Osteocyte (in vitro differentiated cells): ENCODE data around the gene SENP5. TPM values are rescaled to one million over a fixed set of nuclear protein-coding genes. Genes with fewer than 3 reads are reported as not detected.
A peak's percentile ranks its signal among the peaks of the same experiment; 100 is the strongest.
"Not testable (repeated sequence)": the region's sequence is repeated elsewhere in the genome, so short reads cannot be mapped to it uniquely, and the experiment has no call there.

Source experiments
- DNase-seq: peaks from one replicate; pipeline ENCODE4 v3.0.0; 2021; ENCODE audit warnings: mixed read lengths; ENCODE audit not compliant: unreplicated experiment; ENCODE audit errors: extremely low spot score
- H3K27ac Mint-ChIP-seq: one replicate; pipeline ENCODE4 v1.8.0; 2021; ENCODE audit warnings: mild to moderate bottlenecking, mixed read lengths; ENCODE audit not compliant: unreplicated experiment
- H3K27me3 Mint-ChIP-seq: one replicate; pipeline ENCODE4 v1.8.0; 2021; ENCODE audit warnings: mixed read lengths; ENCODE audit not compliant: unreplicated experiment
- H3K36me3 Mint-ChIP-seq: one replicate; pipeline ENCODE4 v1.8.0; 2021; ENCODE audit warnings: mixed read lengths; ENCODE audit not compliant: unreplicated experiment
- H3K4me1 Mint-ChIP-seq: one replicate; pipeline ENCODE4 v1.8.0; 2021; ENCODE audit warnings: mixed read lengths; ENCODE audit not compliant: unreplicated experiment
- H3K4me3 Mint-ChIP-seq: one replicate; pipeline ENCODE4 v1.8.0; 2021; ENCODE audit warnings: mild to moderate bottlenecking, moderate library complexity, mixed read lengths; ENCODE audit not compliant: unreplicated experiment
- H3K9me3 Mint-ChIP-seq: one replicate; pipeline ENCODE4 v1.8.0; 2021; ENCODE audit warnings: mixed read lengths; ENCODE audit not compliant: unreplicated experiment
- CTCF ChIP-seq: fragments of 200-600 bp; sonication (generic); IDR thresholded peaks from 2 replicates; pipeline ENCODE4 v1.5.0; 2021; ENCODE audit warnings: antibody characterized with exemption, mild to moderate bottlenecking, moderate library complexity
- total RNA-seq: library from RNA; stranded (reverse); gene quantifications from 2 replicates; pipeline ENCODE4 v1.2.1, GENCODE V29; 2021

SENP5 gene
- total RNA-seq, 1 donor from 2014 or later: 35.9 TPM

GRCh38 chr3:196849180-196849741 lies 18.5 kb upstream of the SENP5 start:
- Mint-ChIP-seq H3K4me3 (no peak overlapping the region), H3K9me3 (no peaks in the 10 kb centered on the region), H3K36me3 (no peaks in the 10 kb centered on the region), H3K27ac (no peak overlapping the region), H3K27me3 (peaks cover 3% of the 10 kb centered on the region), H3K4me1 (peaks cover 3% of the 10 kb centered on the region)
- DNase-seq: no peak
- TF ChIP-seq CTCF: no peak

GRCh38 chr3:196863000-196863399 lies 4.7 kb upstream of the SENP5 start:
- H3K36me3 Mint-ChIP-seq, H3K9me3 Mint-ChIP-seq, DNase-seq, H3K27ac Mint-ChIP-seq, H3K4me3 Mint-ChIP-seq, H3K4me1 Mint-ChIP-seq: not testable (repeated sequence)
- peaks cover 12% of the 10 kb centered on the region for H3K27me3 Mint-ChIP-seq

GRCh38 chr3:196867155-196867506 lies 589 bp upstream of the SENP5 start:
- peaks cover 24% of the 10 kb centered on the region for H3K4me1 Mint-ChIP-seq
- H3K27me3 Mint-ChIP-seq: no peaks in the 10 kb centered on the region
- no peak for TF ChIP-seq CTCF
- DNase-seq: no peak
- H3K36me3 Mint-ChIP-seq: no peaks in the 10 kb centered on the region
- H3K4me3 Mint-ChIP-seq: peak overlapping the region; percentile 82
- H3K27ac Mint-ChIP-seq: peak overlapping the region; percentile 97
- peaks cover 6% of the 10 kb centered on the region for H3K9me3 Mint-ChIP-seq

- Mint-ChIP-seq H3K4me1 (peaks cover 27% of the 10 kb centered on the region), H3K36me3 (peaks cover 3% of the 10 kb centered on the region), H3K27me3 (no peaks in the 10 kb centered on the region), H3K9me3 (peaks cover 6% of the 10 kb centered on the region), H3K27ac (peak overlapping the region; percentile 94), H3K4me3 (peak overlapping the region; percentile 92)
- peak; percentile 9 for TF ChIP-seq CTCF
- DNase-seq: no peak
These were observed 559 bp downstream of the SENP5 start for GRCh38 chr3:196868297-196868661.

- DNase-seq: no peak
- Mint-ChIP-seq H3K27ac (no peak overlapping the region), H3K9me3 (no peaks in the 10 kb centered on the region), H3K36me3 (peaks cover 3% of the 10 kb centered on the region), H3K4me3 (no peak overlapping the region), H3K27me3 (no peaks in the 10 kb centered on the region), H3K4me1 (peaks cover 26% of the 10 kb centered on the region)
- no peak for TF ChIP-seq CTCF
These were observed 4.6 kb downstream of the SENP5 start for GRCh38 chr3:196872316-196872715.

GRCh38 chr3:196874511-196875094 lies 6.9 kb downstream of the SENP5 start:
- H3K9me3 Mint-ChIP-seq, H3K27me3 Mint-ChIP-seq, DNase-seq, H3K36me3 Mint-ChIP-seq, H3K27ac Mint-ChIP-seq, H3K4me3 Mint-ChIP-seq: not testable (repeated sequence)
- peaks cover 23% of the 10 kb centered on the region for H3K4me1 Mint-ChIP-seq
